GF-D8 (cell line): ENCODE results near the gene PTPRM.

ENCODE experiments used
- DNase-seq: peaks from one replicate; lab custom pipeline; 2025; lab: John Stamatoyannopoulos, UW

PTPRM gene

GRCh38 chr18:7668392-7668791 is 101.3 kb downstream of the PTPRM start:
- DNase-seq, result no peak

GRCh38 chr18:7669361-7669760 is 102.2 kb downstream of the PTPRM start:
- no peak for DNase-seq

GRCh38 chr18:7671105-7671504 is 104.0 kb downstream of the PTPRM start:
- DNase-seq, result no peak

GRCh38 chr18:7676253-7676873 is 109.2 kb downstream of the PTPRM start:
- DNase-seq, result no peak

GRCh38 chr18:7677001-7677400 is 109.9 kb downstream of the PTPRM start:
- no peak for DNase-seq

- no peak for DNase-seq
These were observed 110.3 kb downstream of the PTPRM start for GRCh38 chr18:7677424-7677823.

- DNase-seq, result no peak
These were observed 111.3 kb downstream of the PTPRM start for GRCh38 chr18:7678389-7678788.

GRCh38 chr18:7678801-7679200 is 111.7 kb downstream of the PTPRM start:
- DNase-seq, result no peak

GRCh38 chr18:7681298-7681697 is 114.2 kb downstream of the PTPRM start:
- no peak for DNase-seq

GRCh38 chr18:7682321-7682720 is 115.2 kb downstream of the PTPRM start:
- DNase-seq, result no peak

GRCh38 chr18:7683753-7684152 is 116.6 kb downstream of the PTPRM start:
- no peak for DNase-seq

GRCh38 chr18:7684357-7684756 is 117.2 kb downstream of the PTPRM start:
- no peak for DNase-seq

GRCh38 chr18:7684966-7685365 is 117.8 kb downstream of the PTPRM start:
- DNase-seq, result no peak

- no peak for DNase-seq
These were observed 119.2 kb downstream of the PTPRM start for GRCh38 chr18:7686278-7686677.

- no peak for DNase-seq
These were observed 121.5 kb downstream of the PTPRM start for GRCh38 chr18:7688580-7688979.

GRCh38 chr18:7691206-7691605 is 124.1 kb downstream of the PTPRM start:
- no peak for DNase-seq

- no peak for DNase-seq
These were observed 129.7 kb downstream of the PTPRM start for GRCh38 chr18:7696780-7697179.

- no peak for DNase-seq
These were observed 130.2 kb downstream of the PTPRM start for GRCh38 chr18:7697306-7697705.

GRCh38 chr18:7711495-7711894 is 144.4 kb downstream of the PTPRM start:
- DNase-seq, result no peak

GRCh38 chr18:7720395-7720794 is 153.3 kb downstream of the PTPRM start:
- no peak for DNase-seq

GRCh38 chr18:7721532-7721931 is 154.4 kb downstream of the PTPRM start:
- DNase-seq, result no peak

GRCh38 chr18:7722955-7723354 is 155.8 kb downstream of the PTPRM start:
- no peak for DNase-seq

- no peak for DNase-seq
These were observed 156.4 kb downstream of the PTPRM start for GRCh38 chr18:7723558-7723957.

- no peak for DNase-seq
These were observed 158.4 kb downstream of the PTPRM start for GRCh38 chr18:7725473-7725872.

GRCh38 chr18:7725897-7726296 is 158.8 kb downstream of the PTPRM start:
- no peak for DNase-seq
